Muscle of leg (tissue), 11 donors: Measurements from ENCODE around the gene SLC45A2. TPM values are rescaled to one million over a fixed set of nuclear protein-coding genes. Genes with fewer than 3 reads are reported as not detected.
"Not testable (repeated sequence)": the region's sequence is repeated elsewhere in the genome, so short reads cannot be mapped to it uniquely, and the experiment has no call there.

Experiments
- DNase-seq: peaks from one replicate; pipeline ENCODE4 v3.0.0; 2013
- H3K27ac ChIP-seq: one replicate; pipeline ENCODE4 v1.5.1; 2013; ENCODE audit warnings: mild to moderate bottlenecking, low read length, control low read depth
- H3K27me3 ChIP-seq: one replicate; pipeline ENCODE4 v1.6.1; 2013; ENCODE audit warnings: low read length; ENCODE audit not compliant: control insufficient read depth, insufficient read depth
- H3K36me3 ChIP-seq: one replicate; pipeline ENCODE4 v1.6.1; 2013; ENCODE audit warnings: low read length; ENCODE audit not compliant: control insufficient read depth, insufficient read depth
- H3K4me1 ChIP-seq: one replicate; pipeline ENCODE4 v1.6.1; 2013; ENCODE audit warnings: low read length; ENCODE audit not compliant: control insufficient read depth, insufficient read depth
- H3K4me3 ChIP-seq: one replicate; pipeline ENCODE4 v1.5.1; 2013; ENCODE audit warnings: low read length, control low read depth
- H3K9me3 ChIP-seq: replicated peaks from 2 replicates; pipeline ENCODE4 v1.6.1; 2013; ENCODE audit warnings: low read depth, low read length; ENCODE audit not compliant: control insufficient read depth
- WGBS: methylation state at CpG from one replicate; pipeline ENCODE4 v1.1.5; 2013; ENCODE audit warnings: missing lambda C conversion rate; ENCODE audit not compliant: insufficient coverage; 5-methylcytosine and 5-hydroxymethylcytosine counted together
- polyA plus RNA-seq, 8 donors: library from polyadenylated mRNA; unstranded; fragments of 120-200 nt; gene quantifications; one replicate each; pipeline versions ENCODE4 v1.2.1 to v1.2.3, GENCODE V29; 2013; ENCODE audit warnings: inconsistent platforms in 1 of 8, low replicate concordance in 1 of 8; ENCODE audit not compliant: insufficient read length in 8 of 8, insufficient read depth in 1 of 8
- total RNA-seq: library from RNA; stranded (reverse); fragments of 120-200 nt; gene quantifications from one replicate; pipeline ENCODE4 v1.2.4, GENCODE V29; 2013

SLC45A2 gene
- total and polyA plus RNA-seq, 9 donors, result 0.09 to 0.59 (median 0.16) TPM

- Histone ChIP-seq H3K27me3 (no peaks in the 10 kb centered on the region), H3K36me3 (no peaks in the 10 kb centered on the region), H3K27ac (no peak overlapping the region), H3K4me3 (no peak overlapping the region), H3K9me3 (no peaks in the 10 kb centered on the region), H3K4me1 (no peaks in the 10 kb centered on the region)
- no peak for DNase-seq
- WGBS, result 70% methylated on average over 5 of the region's 6 CpGs
Measured at GRCh38 chr5:33929925-33930690, 54.4 kb downstream of the SLC45A2 start.

- no peak overlapping the region for H3K27ac ChIP-seq
- no peaks in the 10 kb centered on the region for H3K4me1 ChIP-seq
- no peak overlapping the region for H3K4me3 ChIP-seq
- DNase-seq, result no peak
- H3K27me3 ChIP-seq, result no peaks in the 10 kb centered on the region
- H3K36me3 ChIP-seq, result no peaks in the 10 kb centered on the region
- no CpG with 5 or more reads among the region's 2 CpGs for WGBS
- no peaks in the 10 kb centered on the region for H3K9me3 ChIP-seq
Measured at GRCh38 chr5:33928283-33928682, 56.2 kb downstream of the SLC45A2 start.

GRCh38 chr5:33927685-33928084 lies 56.8 kb downstream of the SLC45A2 start:
- WGBS, result 42% methylated on average over 4 of the region's 4 CpGs
- Histone ChIP-seq H3K4me1 (no peaks in the 10 kb centered on the region), H3K27me3 (no peaks in the 10 kb centered on the region)

GRCh38 chr5:33925278-33925677 lies 59.2 kb downstream of the SLC45A2 start:
- H3K36me3 ChIP-seq, result no peaks in the 10 kb centered on the region
- no peaks in the 10 kb centered on the region for H3K27me3 ChIP-seq
- no peak for DNase-seq

More at GRCh38 chr5:33927685-33928084, 56.8 kb downstream of the SLC45A2 start:
- no peaks in the 10 kb centered on the region for H3K36me3 ChIP-seq
- no peaks in the 10 kb centered on the region for H3K9me3 ChIP-seq
- H3K4me3 ChIP-seq, result no peak overlapping the region
- H3K27ac ChIP-seq, result no peak overlapping the region
- DNase-seq, result peak; percentile 13

GRCh38 chr5:33921002-33921401 lies 63.5 kb downstream of the SLC45A2 start:
- Histone ChIP-seq H3K27ac (no peak overlapping the region), H3K9me3 (no peaks in the 10 kb centered on the region), H3K4me3 (no peak overlapping the region), H3K4me1 (no peaks in the 10 kb centered on the region), H3K36me3 (no peaks in the 10 kb centered on the region), H3K27me3 (no peaks in the 10 kb centered on the region)
- WGBS, result no CpG with 5 or more reads among the region's 1 CpG
- DNase-seq, result no peak

More at GRCh38 chr5:33925278-33925677, 59.2 kb downstream of the SLC45A2 start:
- Histone ChIP-seq H3K9me3 (no peaks in the 10 kb centered on the region), H3K4me3 (no peak overlapping the region), H3K27ac (no peak overlapping the region), H3K4me1 (no peaks in the 10 kb centered on the region)

- H3K9me3 ChIP-seq, result not testable (repeated sequence)
Measured at GRCh38 chr5:33914844-33915243, 69.6 kb downstream of the SLC45A2 start.

GRCh38 chr5:33906248-33906647 lies 78.2 kb downstream of the SLC45A2 start:
- not testable (repeated sequence) for H3K27ac ChIP-seq, H3K36me3 ChIP-seq, H3K4me3 ChIP-seq, H3K27me3 ChIP-seq, H3K4me1 ChIP-seq, DNase-seq
- 90% methylated on average over 3 of the region's 7 CpGs for WGBS
- H3K9me3 ChIP-seq, result peaks cover 14% of the 10 kb centered on the region

More at GRCh38 chr5:33914844-33915243, 69.6 kb downstream of the SLC45A2 start:
- H3K27me3 ChIP-seq, H3K4me1 ChIP-seq, DNase-seq, H3K36me3 ChIP-seq, H3K4me3 ChIP-seq, H3K27ac ChIP-seq: not testable (repeated sequence)
- 40% methylated on average over 1 of the region's 3 CpGs for WGBS

- no peaks in the 10 kb centered on the region for H3K36me3 ChIP-seq
- peaks cover 14% of the 10 kb centered on the region for H3K9me3 ChIP-seq
- no peak overlapping the region for H3K27ac ChIP-seq
- H3K4me1 ChIP-seq, result no peaks in the 10 kb centered on the region
- no peak overlapping the region for H3K4me3 ChIP-seq
- no peak for DNase-seq
- no peaks in the 10 kb centered on the region for H3K27me3 ChIP-seq
- WGBS, result no CpG with 5 or more reads among the region's 1 CpG
Measured at GRCh38 chr5:33905381-33905780, 79.1 kb downstream of the SLC45A2 start.

GRCh38 chr5:33903118-33903517 lies 81.4 kb downstream of the SLC45A2 start:
- H3K9me3 ChIP-seq, result peaks cover 14% of the 10 kb centered on the region
- no peaks in the 10 kb centered on the region for H3K27me3 ChIP-seq
- H3K4me1 ChIP-seq, result no peaks in the 10 kb centered on the region
- no peak overlapping the region for H3K27ac ChIP-seq
- no peak for DNase-seq
- no CpG with 5 or more reads among the region's 2 CpGs for WGBS
- no peaks in the 10 kb centered on the region for H3K36me3 ChIP-seq
- H3K4me3 ChIP-seq, result no peak overlapping the region

- H3K36me3 ChIP-seq, result no peaks in the 10 kb centered on the region
- no peak for DNase-seq
- no peak overlapping the region for H3K27ac ChIP-seq
- H3K9me3 ChIP-seq, result peaks cover under 1% of the 10 kb centered on the region
- H3K27me3 ChIP-seq, result no peaks in the 10 kb centered on the region
- no peaks in the 10 kb centered on the region for H3K4me1 ChIP-seq
- WGBS, result no CpG with 5 or more reads among the region's 1 CpG
- H3K4me3 ChIP-seq, result no peak overlapping the region
Measured at GRCh38 chr5:33901156-33901555, 83.3 kb downstream of the SLC45A2 start.
